CD14-positive monocyte (primary cell): ENCODE results near the gene CDCP2. TPM values are rescaled to one million over a fixed set of nuclear protein-coding genes. Genes with fewer than 3 reads are reported as not detected.

Source experiments
- DNase-seq, 3 donors: peaks; one replicate each; pipeline ENCODE4 v3.0.0-alpha.2; 2011 to 2022
- H2AFZ ChIP-seq: 2 replicates; pipeline ENCODE4 v1.6.0; 2012; ENCODE audit warnings: mild to moderate bottlenecking, low read depth, low read length, inconsistent platforms; ENCODE audit not compliant: insufficient read depth, poor library complexity, severe bottlenecking
- H3K27ac ChIP-seq, 2 donors: 1 replicate in 1 of 2; 2 replicates in 1 of 2; pipeline ENCODE4 v1.5.1; 2012 to 2013; ENCODE audit warnings: low read length in 2 of 2, control low read depth in 1 of 2, inconsistent platforms in 1 of 2, low read depth in 1 of 2, mild to moderate bottlenecking in 1 of 2
- H3K27me3 ChIP-seq, 2 donors: one replicate each; pipeline versions ENCODE4 v1.6.0 to v1.6.1; 2011 to 2013; ENCODE audit warnings: low read length in 2 of 2; ENCODE audit not compliant: control insufficient read depth in 2 of 2, insufficient read depth in 2 of 2
- H3K36me3 ChIP-seq, 2 donors: replicated peaks in 1 of 2; 1 replicate in 1 of 2; 2 replicates in 1 of 2; pipeline versions ENCODE4 v1.5.1 to v1.6.1; 2012 to 2013; ENCODE audit warnings: low read length in 2 of 2, control low read depth in 1 of 2, inconsistent platforms in 1 of 2, mild to moderate bottlenecking in 1 of 2; ENCODE audit not compliant: insufficient read depth in 2 of 2, control insufficient read depth in 1 of 2
- H3K4me1 ChIP-seq, 2 donors: 1 replicate in 1 of 2; 2 replicates in 1 of 2; pipeline versions ENCODE4 v1.5.1 to v1.6.1; 2012 to 2013; ENCODE audit warnings: low read length in 2 of 2, control low read depth in 1 of 2, inconsistent platforms in 1 of 2, mild to moderate bottlenecking in 1 of 2, moderate library complexity in 1 of 2; ENCODE audit not compliant: insufficient read depth in 2 of 2, control insufficient read depth in 1 of 2
- H3K4me2 ChIP-seq: replicated peaks from 2 replicates; pipeline ENCODE3; 2012; ENCODE audit warnings: low read length, moderate library complexity, mild to moderate bottlenecking; ENCODE audit not compliant: poor library complexity, severe bottlenecking; ENCODE audit errors: extremely low read depth
- H3K4me3 ChIP-seq, 3 experiments: fragments of 200-600 bp in 1 of 3; sonication (generic) in 1 of 3; replicated peaks in 1 of 3; 1 replicate in 2 of 3; 2 replicates in 1 of 3; pipeline ENCODE4 v1.5.1; 2011 to 2013; ENCODE audit warnings: low read length in 3 of 3, mild to moderate bottlenecking in 3 of 3, control low read depth in 2 of 3, low read depth in 2 of 3, inconsistent platforms in 1 of 3, moderate library complexity in 1 of 3
- H3K79me2 ChIP-seq: 2 replicates; pipeline ENCODE4 v1.6.0; 2012; ENCODE audit warnings: mild to moderate bottlenecking, control low read depth, inconsistent platforms, low read length, moderate library complexity; ENCODE audit not compliant: insufficient read depth
- H3K9ac ChIP-seq: 2 replicates; pipeline ENCODE4 v1.6.0; 2017; ENCODE audit warnings: low read length, mild to moderate bottlenecking; ENCODE audit not compliant: insufficient read depth, poor library complexity, severe bottlenecking
- H3K9me3 ChIP-seq, 2 donors: replicated peaks in 1 of 2; 1 replicate in 1 of 2; 2 replicates in 1 of 2; pipeline versions ENCODE4 v1.5.1 to v1.6.1; 2012 to 2013; ENCODE audit warnings: low read length in 2 of 2, control low read depth in 1 of 2; ENCODE audit not compliant: control insufficient read depth in 1 of 2, insufficient read depth in 1 of 2
- H4K20me1 ChIP-seq: 2 replicates; pipeline ENCODE4 v1.6.0; 2012; ENCODE audit warnings: mild to moderate bottlenecking, low read length, control low read depth, moderate library complexity; ENCODE audit not compliant: insufficient read depth
- H3K27ac Mint-ChIP-seq, 7 donors: one replicate each; pipeline ENCODE4 v1.8.0; 2020; ENCODE audit warnings: mild to moderate bottlenecking in 7 of 7, mixed read lengths in 7 of 7, moderate library complexity in 6 of 7, inconsistent platforms in 2 of 7
- H3K27me3 Mint-ChIP-seq, 3 donors: one replicate each; pipeline ENCODE4 v1.8.0; 2021 to 2022; ENCODE audit warnings: low read depth in 3 of 3, mild to moderate bottlenecking in 3 of 3, mixed read lengths in 3 of 3, moderate library complexity in 3 of 3, inconsistent platforms in 1 of 3
- H3K36me3 Mint-ChIP-seq, 2 donors: one replicate each; pipeline ENCODE4 v1.8.0; 2020; ENCODE audit warnings: mixed read lengths in 2 of 2, inconsistent platforms in 1 of 2, mild to moderate bottlenecking in 1 of 2
- H3K4me1 Mint-ChIP-seq: one replicate; pipeline ENCODE4 v1.8.0; 2020; ENCODE audit warnings: mild to moderate bottlenecking, mixed read lengths
- H3K4me3 Mint-ChIP-seq, 2 donors: one replicate each; pipeline ENCODE4 v1.8.0; 2020; ENCODE audit warnings: mild to moderate bottlenecking in 2 of 2, mixed read lengths in 2 of 2, moderate library complexity in 1 of 2
- H3K9me3 Mint-ChIP-seq, 7 donors: one replicate each; pipeline ENCODE4 v1.8.0; 2020 to 2022; ENCODE audit warnings: mixed read lengths in 7 of 7, mild to moderate bottlenecking in 6 of 7, moderate library complexity in 6 of 7, inconsistent platforms in 2 of 7
- CTCF ChIP-seq: fragments of 200-600 bp; IDR thresholded peaks from one replicate; pipeline ENCODE4 v1.8.0; 2022; ENCODE audit warnings: antibody characterized with exemption, mild to moderate bottlenecking
- WGBS: methylation state at CpG from one replicate; pipeline ENCODE4 v1.1.5; 2013; ENCODE audit warnings: missing lambda C conversion rate; ENCODE audit not compliant: insufficient coverage; 5-methylcytosine and 5-hydroxymethylcytosine counted together
- intact Hi-C, 2 donors: fragments of 100-400 bp; cut with micrococcal nuclease; formaldehyde crosslinking; loops; one replicate each; pipeline versions ENCODE4 v1.15.0 to v1.15.1; 2023
- polyA plus RNA-seq, 3 donors: library from polyadenylated mRNA; depleted of rRNA in 1 of 3; unstranded in 2 of 3; stranded (reverse) in 1 of 3; fragments of 300-500 nt in 2 of 3; fragments of >200 nt in 1 of 3; fragmentation: Illumina TruSeq in 2 of 3; gene quantifications; 1 replicate in 2 of 3; 2 replicates in 1 of 3; pipeline ENCODE4 v1.2.3, GENCODE V29; 2012 to 2021

Gene CDCP2
- polyA plus RNA-seq, 3 donors = 0.09 TPM; not detected in 2

- no peak for DNase-seq
- H3K79me2 ChIP-seq = no peaks in the 10 kb centered on the region
- 81% methylated on average over 2 of the region's 5 CpGs for WGBS
- H3K27me3 ChIP-seq = no peaks in the 10 kb centered on the region
- intact Hi-C loops = no loop called here
- H3K4me1 ChIP-seq = peaks cover 0 to 4% of the 10 kb centered on the region in 2 donors
- Mint-ChIP-seq H3K9me3 (peaks cover 0 to 1% (median 0%) of the 10 kb centered on the region in 7 donors), H3K27me3 (peaks cover 0 to 2% (median 0%) of the 10 kb centered on the region in 3 donors), H3K27ac (no peak overlapping the region), H3K4me3 (no peak overlapping the region), H3K4me1 (peaks cover 6% of the 10 kb centered on the region), H3K36me3 (peaks cover 34 to 40% of the 10 kb centered on the region in 2 donors)
- TF ChIP-seq CTCF = no peak
- H3K36me3 ChIP-seq = peaks cover 15 to 38% of the 10 kb centered on the region in 2 donors
- no peaks in the 10 kb centered on the region for H3K9me3 ChIP-seq
- H2AFZ ChIP-seq = no peak overlapping the region
- H3K4me2 ChIP-seq = no peak overlapping the region
- no peak overlapping the region for H3K27ac ChIP-seq
- H3K4me3 ChIP-seq = no peak overlapping the region
- H4K20me1 ChIP-seq = no peaks in the 10 kb centered on the region
- H3K9ac ChIP-seq = no peak overlapping the region
These were observed 64.4 kb downstream of the CDCP2 start for GRCh38 chr1:54088385-54088784.

- Histone ChIP-seq H3K4me2 (no peak overlapping the region), H3K36me3 (peaks cover 15 to 38% of the 10 kb centered on the region in 2 donors)
- WGBS = no CpG with 5 or more reads among the region's 1 CpG
These were observed 66.0 kb downstream of the CDCP2 start for GRCh38 chr1:54086754-54087153.

More at GRCh38 chr1:54086754-54087153, 66.0 kb downstream of the CDCP2 start:
- Mint-ChIP-seq H3K36me3 (peaks cover 29 to 36% of the 10 kb centered on the region in 2 donors), H3K9me3 (peaks cover 0 to 1% (median 0%) of the 10 kb centered on the region in 7 donors), H3K27ac (no peak overlapping the region), H3K4me1 (peaks cover 5% of the 10 kb centered on the region), H3K4me3 (no peak overlapping the region), H3K27me3 (peaks cover 0 to 2% (median 0%) of the 10 kb centered on the region in 3 donors)
- no peak for DNase-seq
- Histone ChIP-seq H3K79me2 (no peaks in the 10 kb centered on the region), H3K4me3 (no peak overlapping the region), H2AFZ (no peak overlapping the region), H3K4me1 (peaks cover 0 to 3% of the 10 kb centered on the region in 2 donors), H4K20me1 (peaks cover 6% of the 10 kb centered on the region), H3K9me3 (no peaks in the 10 kb centered on the region), H3K27me3 (no peaks in the 10 kb centered on the region), H3K27ac (no peak overlapping the region), H3K9ac (no peak overlapping the region)
- no peak for TF ChIP-seq CTCF
- intact Hi-C loops = no loop called here
